H1 (cell line): Measurements from ENCODE around the gene RARA. TPM values are rescaled to one million over a fixed set of nuclear protein-coding genes. Genes with fewer than 3 reads are reported as not detected.

Source experiments
- CTCF ChIA-PET: fragments of 300-600 bp; sonication (Branson Sonifier 250); formaldehyde crosslinking; loops from one replicate; lab custom pipeline; 2021; ENCODE audit not compliant: partially characterized antibody; lab: Charles Lee
- POLR2A ChIA-PET: fragments of 300-600 bp; sonication (Branson Sonifier 250); formaldehyde crosslinking; loops from one replicate; lab custom pipeline; 2021; ENCODE audit warnings: inconsistent platforms; ENCODE audit not compliant: partially characterized antibody; lab: Charles Lee
- DNase-seq, 2 experiments: peaks; one replicate each; pipeline versions ENCODE4 v3.0.0 to v3.0.0-alpha.2; 2010 to 2022; ENCODE audit warnings: low spot score in 2 of 2, low read depth in 1 of 2, mixed read lengths in 1 of 2
- FAIRE-seq: peaks from 2 replicates; lab custom pipeline; 2011; peaks lifted over from hg19 to GRCh38; lab: Jason Lieb, UNC
- H2AFZ ChIP-seq: 2 replicates; pipeline ENCODE4 v1.8.1; 2012; ENCODE audit warnings: low read length, inconsistent platforms
- H2AK5ac ChIP-seq: 2 replicates; pipeline ENCODE4 v1.6.1; 2013; ENCODE audit warnings: low read depth, low read length
- H2BK120ac ChIP-seq: replicated peaks from 2 replicates; pipeline ENCODE3; 2013; ENCODE audit warnings: low read depth, low read length, inconsistent platforms
- H2BK12ac ChIP-seq: 2 replicates; pipeline ENCODE4 v1.6.1; 2013; ENCODE audit warnings: low read depth, low read length
- H2BK15ac ChIP-seq: 2 replicates; pipeline ENCODE4 v1.6.1; 2013; ENCODE audit warnings: low read length
- H2BK20ac ChIP-seq: 2 replicates; pipeline ENCODE4 v1.6.1; 2013; ENCODE audit warnings: low read length
- H2BK5ac ChIP-seq: 2 replicates; pipeline ENCODE4 v1.6.1; 2013; ENCODE audit warnings: low read depth, low read length
- H3K14ac ChIP-seq: 2 replicates; pipeline ENCODE4 v1.6.1; 2013; ENCODE audit warnings: inconsistent platforms; ENCODE audit not compliant: insufficient read length
- H3K18ac ChIP-seq: 2 replicates; pipeline ENCODE4 v1.6.1; 2013; ENCODE audit warnings: low read length; ENCODE audit errors: extremely low read depth
- H3K23ac ChIP-seq: 2 replicates; pipeline ENCODE4 v1.6.1; 2013; ENCODE audit warnings: inconsistent platforms; ENCODE audit not compliant: insufficient read length
- H3K23me2 ChIP-seq: 2 replicates; pipeline ENCODE4 v1.6.1; 2013; ENCODE audit warnings: low read depth, low read length
- H3K27ac ChIP-seq: 2 replicates; pipeline ENCODE4 v1.6.1; 2011; ENCODE audit warnings: low read depth, low read length, inconsistent platforms
- H3K27me3 ChIP-seq, 4 experiments: replicated peaks in 1 of 4; 1 replicate in 1 of 4; 2 replicates in 3 of 4; pipeline versions ENCODE4 v1.6.1 to v1.8.1; 2011 to 2013; ENCODE audit warnings: low read length in 3 of 4, mild to moderate bottlenecking in 3 of 4, inconsistent platforms in 2 of 4, mixed read lengths in 2 of 4, moderate library complexity in 1 of 4; ENCODE audit not compliant: control insufficient read depth in 3 of 4, insufficient read depth in 3 of 4; ENCODE audit errors: extremely low read depth in 1 of 4
- H3K36me3 ChIP-seq, 4 experiments: 2 replicates each; pipeline versions ENCODE4 v1.6.1 to v1.8.1; 2011 to 2013; ENCODE audit warnings: mild to moderate bottlenecking in 4 of 4, low read length in 3 of 4, moderate library complexity in 2 of 4, control low read depth in 1 of 4, inconsistent platforms in 1 of 4; ENCODE audit not compliant: insufficient read depth in 4 of 4, control insufficient read depth in 2 of 4
- H3K4ac ChIP-seq: replicated peaks from 2 replicates; pipeline ENCODE3; 2013; ENCODE audit warnings: low read length, low read depth, mixed read lengths, inconsistent platforms; ENCODE audit not compliant: insufficient read length
- H3K4me1 ChIP-seq, 4 experiments: replicated peaks in 1 of 4; 1 replicate in 1 of 4; 2 replicates in 3 of 4; pipeline versions ENCODE4 v1.6.1 to v1.8.1; 2011 to 2013; ENCODE audit warnings: low read length in 3 of 4, inconsistent platforms in 2 of 4, mixed read lengths in 1 of 4; ENCODE audit not compliant: insufficient read depth in 4 of 4, control insufficient read depth in 3 of 4
- H3K4me2 ChIP-seq, 2 experiments: 2 replicates each; pipeline versions ENCODE4 v1.6.1 to v1.8.1; 2011 to 2013; ENCODE audit warnings: low read depth in 2 of 2, low read length in 2 of 2, control low read depth in 1 of 2, inconsistent platforms in 1 of 2, mild to moderate bottlenecking in 1 of 2; ENCODE audit not compliant: insufficient read depth in 1 of 2
- H3K4me3 ChIP-seq, 4 experiments: fragments of 200-600, 300-600 bp in 1 of 4; sonication (generic), shearing (Covaris generic), sonication (Bioruptor Twin) in 1 of 4; 2 replicates each; pipeline versions ENCODE4 v1.5.1 to v1.8.1; 2011 to 2016; ENCODE audit warnings: low read length in 4 of 4, low read depth in 3 of 4, control low read depth in 2 of 4, inconsistent platforms in 2 of 4, mild to moderate bottlenecking in 2 of 4, mixed read lengths in 1 of 4, moderate library complexity in 1 of 4; ENCODE audit not compliant: insufficient read depth in 2 of 4; ENCODE audit errors: extremely low read depth in 1 of 4
- H3K56ac ChIP-seq: replicated peaks from 2 replicates; pipeline ENCODE3; 2013; ENCODE audit warnings: low read depth, mild to moderate bottlenecking, mixed read lengths, low read length, inconsistent platforms; ENCODE audit not compliant: insufficient read length
- H3K79me1 ChIP-seq: 2 replicates; pipeline ENCODE4 v1.6.1; 2013; ENCODE audit warnings: low read depth, low read length, control low read depth
- H3K79me2 ChIP-seq, 2 experiments: 2 replicates each; pipeline versions ENCODE4 v1.6.1 to v1.8.1; 2012 to 2013; ENCODE audit warnings: low read length in 2 of 2, mild to moderate bottlenecking in 2 of 2, inconsistent platforms in 1 of 2; ENCODE audit not compliant: insufficient read depth in 2 of 2, control insufficient read depth in 1 of 2
- H3K9ac ChIP-seq, 4 experiments: replicated peaks in 1 of 4; 1 replicate in 1 of 4; 2 replicates in 3 of 4; pipeline versions ENCODE4 v1.6.1 to v1.8.1; 2011 to 2013; ENCODE audit warnings: low read depth in 3 of 4, low read length in 3 of 4, control low read depth in 2 of 4, mild to moderate bottlenecking in 2 of 4, moderate library complexity in 2 of 4, inconsistent platforms in 1 of 4; ENCODE audit errors: extremely low read depth in 1 of 4
- H3K9me3 ChIP-seq, 2 experiments: 2 replicates each; pipeline versions ENCODE4 v1.6.1 to v1.8.1; 2012 to 2013; ENCODE audit warnings: mild to moderate bottlenecking in 2 of 2, moderate library complexity in 2 of 2, control low read depth in 1 of 2, inconsistent platforms in 1 of 2, low read depth in 1 of 2, low read length in 1 of 2, mixed read lengths in 1 of 2; ENCODE audit not compliant: insufficient read depth in 2 of 2
- H4K20me1 ChIP-seq, 2 experiments: replicated peaks in 1 of 2; 2 replicates each; pipeline versions ENCODE3 to v1.8.1; 2011 to 2013; ENCODE audit warnings: inconsistent platforms in 2 of 2, low read length in 2 of 2, mild to moderate bottlenecking in 1 of 2; ENCODE audit not compliant: insufficient read depth in 2 of 2, control insufficient read depth in 1 of 2
- H4K5ac ChIP-seq: 2 replicates; pipeline ENCODE4 v1.6.1; 2013; ENCODE audit warnings: low read length, low read depth, mixed read lengths, inconsistent platforms; ENCODE audit not compliant: insufficient read length
- H4K8ac ChIP-seq: 2 replicates; pipeline ENCODE4 v1.8.0; 2013; ENCODE audit warnings: mild to moderate bottlenecking, moderate library complexity, low read length, inconsistent platforms; ENCODE audit not compliant: insufficient read depth; ENCODE audit errors: extremely low read depth
- H4K91ac ChIP-seq: replicated peaks from 2 replicates; pipeline ENCODE3; 2013; ENCODE audit warnings: low read length, mixed read lengths, inconsistent platforms; ENCODE audit not compliant: insufficient read length
- EGR1 ChIP-seq: IDR thresholded peaks from 2 replicates; pipeline ENCODE4 v1.6.1; 2011; ENCODE audit warnings: low read depth, low read length, borderline replicate concordance
- FOSL1 ChIP-seq: IDR thresholded peaks from 2 replicates; pipeline ENCODE4 v1.6.1; 2011; ENCODE audit warnings: mild to moderate bottlenecking, low read depth, low read length, moderate library complexity; ENCODE audit not compliant: insufficient read depth
- POU5F1 ChIP-seq: IDR thresholded peaks from 2 replicates; pipeline ENCODE4 v1.6.1; 2011; ENCODE audit warnings: low read depth, mild to moderate bottlenecking, low read length, moderate library complexity
- SIN3A ChIP-seq, 2 experiments: IDR thresholded peaks in 1 of 2; conservative IDR thresholded peaks in 1 of 2; 2 replicates each; pipeline ENCODE4 v1.6.1; 2011 to 2012; ENCODE audit warnings: low read length in 2 of 2, improper control_type of control experiment in 1 of 2, low read depth in 1 of 2, mild to moderate bottlenecking in 1 of 2
- SIRT6 ChIP-seq: IDR thresholded peaks from one replicate; pipeline ENCODE4 v1.7.1; 2012; ENCODE audit warnings: low read length, inconsistent platforms
- SRF ChIP-seq: IDR thresholded peaks from 2 replicates; pipeline ENCODE4 v1.6.1; 2011; ENCODE audit warnings: mild to moderate bottlenecking, low read depth, low read length, moderate library complexity
- SUZ12 ChIP-seq: fragments of 200-600 bp; sonication (generic); IDR thresholded peaks from 2 replicates; pipeline ENCODE4 v1.6.1; 2012; ENCODE audit warnings: mild to moderate bottlenecking, inconsistent platforms, low read length, moderate library complexity, mixed read lengths
- TEAD4 ChIP-seq: IDR thresholded peaks from 2 replicates; pipeline ENCODE4 v1.6.1; 2012; ENCODE audit warnings: low read depth, low read length, inconsistent platforms, mixed read lengths
- ZNF274 ChIP-seq: IDR thresholded peaks from 2 replicates; pipeline ENCODE4 v1.7.0; 2012; ENCODE audit warnings: low read length, borderline replicate concordance; ENCODE audit errors: extremely low read depth
- WGBS, 2 experiments: shearing (Covaris generic) in 1 of 2; methylation state at CpG; one replicate each; pipeline versions ENCODE4 v1.1.6 to v1.1.7; 2013 to 2015; ENCODE audit warnings: low lambda C conversion rate in 2 of 2, mixed read lengths in 2 of 2, inconsistent platforms in 1 of 2, low coverage in 1 of 2, missing lambda C conversion rate in 1 of 2; ENCODE audit not compliant: insufficient replicate concordance in 2 of 2, insufficient coverage in 1 of 2, insufficient read length in 1 of 2; ENCODE audit errors: extremely low coverage in 1 of 2, missing lambda C conversion rate in 1 of 2; 5-methylcytosine and 5-hydroxymethylcytosine counted together
- polyA plus RNA-seq, 7 experiments: library from polyadenylated mRNA; depleted of rRNA in 3 of 7; stranded (reverse) in 5 of 7; unstranded in 2 of 7; fragments of >200 nt in 5 of 7; fragments of 200-250 nt in 2 of 7; gene quantifications; 1 replicate in 5 of 7; 2 replicates in 1 of 7; 4 replicates in 1 of 7; pipeline versions ENCODE4 v1.2.1 to v1.2.3, GENCODE V29; 2011 to 2013; ENCODE audit warnings: missing spikeins in 2 of 7, mixed read lengths in 2 of 7
- total RNA-seq: library from RNA; stranded (reverse); fragmentation: NEBNext Ultra II Directional; extraction: Animal tissue kit (Norgen Biotek cat#: 25700); gene quantifications from 2 replicates; pipeline ENCODE4 v1.2.1, GENCODE V29; 2021
- TF ChIP-seq, protein P1 (sequence below), 3 experiments: IDR thresholded peaks; 1 replicate in 2 of 3; 2 replicates in 1 of 3; pipeline versions ENCODE4 v1.5.1 to v1.6.1; 2011; ENCODE audit warnings: low read length in 3 of 3, mild to moderate bottlenecking in 3 of 3, inconsistent platforms in 2 of 3, low read depth in 1 of 3, moderate library complexity in 1 of 3; ENCODE audit not compliant: insufficient read depth in 1 of 3; ENCODE audit errors: control extremely low read depth in 1 of 3

RARA gene
- total and polyA plus RNA-seq, 2 of the 8 experiments (the other 6 are each of a cell fraction or from before 2014, with no cell fraction given): 4.4 to 16.5 TPM

DNA sequence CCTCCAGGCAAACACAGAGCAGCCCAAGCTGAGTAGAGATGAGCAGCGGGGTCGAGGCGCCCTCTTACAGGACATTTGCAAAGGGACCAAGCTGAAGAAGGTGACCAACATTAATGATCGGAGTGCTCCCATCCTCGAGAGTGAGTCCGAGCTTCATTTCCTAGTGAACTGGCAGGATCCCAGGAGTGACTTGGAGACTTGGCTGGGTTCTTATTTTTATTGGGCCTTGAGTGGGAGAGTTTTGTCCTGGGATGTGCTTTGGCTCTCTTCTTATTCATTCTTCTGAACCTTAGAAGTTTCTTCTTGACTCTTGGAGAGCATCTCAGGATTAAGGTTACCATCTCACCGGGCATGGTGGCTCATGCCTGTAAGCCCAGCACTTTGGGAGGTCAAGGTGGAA is 48.5 kb upstream of the RARA start:
- no peak overlapping the region for H3K14ac ChIP-seq
- DNase-seq: no peak
- H3K23ac ChIP-seq: no peak overlapping the region
- no peak overlapping the region for H2AK5ac ChIP-seq
- H2BK5ac ChIP-seq: no peak overlapping the region
- no peak overlapping the region for H2BK15ac ChIP-seq
- ChIA-PET CTCF (interaction anchor here (1.2 kb wide), 2 partner anchors 46 to 58 kb away, joined by 3 to 4 read pairs; no protein-coding TSS in a partner anchor), POLR2A (interaction anchor here (0.6 kb wide), 1 partner anchor 278 kb away, joined by 3 read pairs; no protein-coding TSS in a partner anchor)
- H3K9ac ChIP-seq: no peak overlapping the region
- no peak overlapping the region for H3K56ac ChIP-seq
- no peak overlapping the region for H2BK120ac ChIP-seq
- H2BK20ac ChIP-seq: no peak overlapping the region
- H3K36me3 ChIP-seq: peaks cover 6 to 36% (median 11%) of the 10 kb centered on the region in 4 experiments; a peak in 6 of 8 replicates
- H3K4me3 ChIP-seq: no peak overlapping the region
- H3K23me2 ChIP-seq: no peaks in the 10 kb centered on the region
- no peak overlapping the region for H4K91ac ChIP-seq
- H3K27ac ChIP-seq: no peak overlapping the region
- no peaks in the 10 kb centered on the region for H3K79me1 ChIP-seq
- no peak overlapping the region for H3K18ac ChIP-seq
- no peaks in the 10 kb centered on the region for H3K27me3 ChIP-seq
- no peak overlapping the region for H4K5ac ChIP-seq
- no peak overlapping the region for H3K4me2 ChIP-seq
- no peak for FAIRE-seq
- H3K4ac ChIP-seq: no peak overlapping the region
- H3K9me3 ChIP-seq: no peaks in the 10 kb centered on the region
- H2AFZ ChIP-seq: no peak overlapping the region
- H2BK12ac ChIP-seq: no peak overlapping the region
- 94% methylated on average over 7 of the region's 7 CpGs; no CpG with 5 or more reads in 1 of the 2 experiments for WGBS, 2 experiments
- H4K20me1 ChIP-seq: peaks cover 0 to 3% of the 10 kb centered on the region in 2 experiments
- H4K8ac ChIP-seq: no peak overlapping the region
- H3K79me2 ChIP-seq: no peaks in the 10 kb centered on the region
- H3K4me1 ChIP-seq: peaks cover 0 to 2% (median 0%) of the 10 kb centered on the region in 4 experiments; a peak in 1 of 7 replicates
- no peak for TF ChIP-seq FOSL1
- no peak for TF ChIP-seq EGR1
- TF ChIP-seq SRF: no peak
- TF ChIP-seq ZNF274: no peak
- no peak for TF ChIP-seq POU5F1
- TF ChIP-seq SIN3A (conservative IDR thresholded peaks at IDR 0.05 in 1 of 2, IDR thresholded peaks at IDR 0.05 in 1 of 2; ENCODE audit: low read depth in 1 of 2, low read length in 2 of 2): no peak
- TF ChIP-seq, protein P1, sequence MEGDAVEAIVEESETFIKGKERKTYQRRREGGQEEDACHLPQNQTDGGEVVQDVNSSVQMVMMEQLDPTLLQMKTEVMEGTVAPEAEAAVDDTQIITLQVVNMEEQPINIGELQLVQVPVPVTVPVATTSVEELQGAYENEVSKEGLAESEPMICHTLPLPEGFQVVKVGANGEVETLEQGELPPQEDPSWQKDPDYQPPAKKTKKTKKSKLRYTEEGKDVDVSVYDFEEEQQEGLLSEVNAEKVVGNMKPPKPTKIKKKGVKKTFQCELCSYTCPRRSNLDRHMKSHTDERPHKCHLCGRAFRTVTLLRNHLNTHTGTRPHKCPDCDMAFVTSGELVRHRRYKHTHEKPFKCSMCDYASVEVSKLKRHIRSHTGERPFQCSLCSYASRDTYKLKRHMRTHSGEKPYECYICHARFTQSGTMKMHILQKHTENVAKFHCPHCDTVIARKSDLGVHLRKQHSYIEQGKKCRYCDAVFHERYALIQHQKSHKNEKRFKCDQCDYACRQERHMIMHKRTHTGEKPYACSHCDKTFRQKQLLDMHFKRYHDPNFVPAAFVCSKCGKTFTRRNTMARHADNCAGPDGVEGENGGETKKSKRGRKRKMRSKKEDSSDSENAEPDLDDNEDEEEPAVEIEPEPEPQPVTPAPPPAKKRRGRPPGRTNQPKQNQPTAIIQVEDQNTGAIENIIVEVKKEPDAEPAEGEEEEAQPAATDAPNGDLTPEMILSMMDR (IDR thresholded peaks at IDR 0.05; ENCODE audit: control extremely low read depth in 1 of 3, insufficient read depth in 1 of 3, low read depth in 1 of 3, low read length in 3 of 3): no peak
- no peak for TF ChIP-seq SIRT6
- no peak for TF ChIP-seq TEAD4
- no peak for TF ChIP-seq SUZ12
